Epithelial cell of esophagus (primary cell): ENCODE measurements around the gene UROC1.

Source experiments
- DNase-seq: peaks from one replicate; pipeline ENCODE4 v3.0.0; 2010; ENCODE audit warnings: low read depth
- H3K4me3 ChIP-seq: 2 replicates; pipeline ENCODE4 v1.5.1; 2011; ENCODE audit warnings: mild to moderate bottlenecking, low read length, control low read depth
- TF ChIP-seq, protein P1 (sequence below): IDR thresholded peaks from 2 replicates; pipeline ENCODE4 v1.5.1; 2011; ENCODE audit warnings: low read depth, mild to moderate bottlenecking, low read length, control low read depth, inconsistent platforms; ENCODE audit not compliant: insufficient read depth; ENCODE audit errors: missing control alignments

The UROC1 gene

DNA sequence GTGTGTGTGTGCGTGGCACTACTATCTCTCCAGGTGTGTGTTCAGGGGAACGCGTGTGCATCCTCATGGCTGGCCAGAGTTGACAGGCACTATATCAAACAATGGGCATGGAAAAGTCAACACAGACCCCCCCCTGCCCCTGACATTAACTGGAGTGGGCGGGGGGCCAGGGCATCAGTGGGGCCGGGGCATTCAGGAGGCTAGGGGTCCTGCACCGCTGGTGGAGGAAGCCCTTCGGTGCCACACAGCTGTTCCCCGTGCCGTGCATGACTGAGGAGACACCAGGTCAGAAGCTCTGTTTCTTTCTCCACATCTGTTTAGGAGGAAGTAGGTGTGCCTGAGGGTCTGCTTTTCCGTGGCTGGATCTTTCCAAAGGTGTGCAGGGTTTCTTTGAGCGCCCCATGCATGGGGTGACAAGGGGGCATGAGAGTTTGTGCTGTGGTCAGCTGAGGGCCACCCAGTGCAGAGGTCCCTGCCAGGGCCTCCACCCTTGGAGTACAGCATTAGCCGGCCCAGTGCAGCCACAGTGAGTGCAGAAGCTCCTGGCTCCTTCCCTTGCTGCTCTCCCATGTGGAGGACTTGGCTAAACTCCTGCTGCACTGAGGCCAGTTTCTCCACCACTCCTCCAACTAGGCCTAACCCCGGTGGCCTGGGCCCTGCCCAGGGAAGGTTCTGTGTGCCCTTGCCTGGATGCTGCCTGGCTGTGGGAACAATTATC is 33.7 kb upstream of the UROC1 start:
- TF ChIP-seq, protein P1, sequence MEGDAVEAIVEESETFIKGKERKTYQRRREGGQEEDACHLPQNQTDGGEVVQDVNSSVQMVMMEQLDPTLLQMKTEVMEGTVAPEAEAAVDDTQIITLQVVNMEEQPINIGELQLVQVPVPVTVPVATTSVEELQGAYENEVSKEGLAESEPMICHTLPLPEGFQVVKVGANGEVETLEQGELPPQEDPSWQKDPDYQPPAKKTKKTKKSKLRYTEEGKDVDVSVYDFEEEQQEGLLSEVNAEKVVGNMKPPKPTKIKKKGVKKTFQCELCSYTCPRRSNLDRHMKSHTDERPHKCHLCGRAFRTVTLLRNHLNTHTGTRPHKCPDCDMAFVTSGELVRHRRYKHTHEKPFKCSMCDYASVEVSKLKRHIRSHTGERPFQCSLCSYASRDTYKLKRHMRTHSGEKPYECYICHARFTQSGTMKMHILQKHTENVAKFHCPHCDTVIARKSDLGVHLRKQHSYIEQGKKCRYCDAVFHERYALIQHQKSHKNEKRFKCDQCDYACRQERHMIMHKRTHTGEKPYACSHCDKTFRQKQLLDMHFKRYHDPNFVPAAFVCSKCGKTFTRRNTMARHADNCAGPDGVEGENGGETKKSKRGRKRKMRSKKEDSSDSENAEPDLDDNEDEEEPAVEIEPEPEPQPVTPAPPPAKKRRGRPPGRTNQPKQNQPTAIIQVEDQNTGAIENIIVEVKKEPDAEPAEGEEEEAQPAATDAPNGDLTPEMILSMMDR: no peak
- no peak overlapping the region for H3K4me3 ChIP-seq
- no peak for DNase-seq

DNA sequence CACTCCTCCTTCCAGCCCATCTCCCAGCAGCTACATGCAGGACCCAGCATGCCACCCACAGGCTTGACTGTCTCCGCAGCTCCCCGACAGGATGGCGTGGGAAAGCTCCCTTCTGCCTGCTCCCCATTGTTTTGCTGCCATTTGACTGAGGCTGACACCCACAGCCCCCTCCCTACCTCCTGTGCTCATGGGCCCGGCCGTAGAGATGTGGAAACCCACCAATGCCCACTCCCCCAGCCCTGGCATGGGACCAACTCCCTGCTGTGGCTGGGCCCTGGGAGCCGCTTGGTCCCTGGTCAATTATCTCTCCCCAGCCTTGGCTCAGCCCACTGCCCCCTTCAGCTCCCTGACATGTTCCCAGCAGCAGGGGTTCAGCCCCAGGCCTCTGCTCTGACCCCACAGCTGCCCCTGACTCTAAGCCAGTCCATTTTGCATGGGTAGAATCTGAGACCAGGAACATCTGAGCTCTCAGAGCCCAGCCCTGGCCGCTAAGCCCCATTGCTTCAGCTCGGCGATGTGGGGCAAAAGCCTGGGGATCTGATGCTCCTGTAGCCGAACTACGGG is 33.0 kb upstream of the UROC1 start:
- TF ChIP-seq, protein P1: no peak
- no peak overlapping the region for H3K4me3 ChIP-seq
- DNase-seq: no peak

DNA sequence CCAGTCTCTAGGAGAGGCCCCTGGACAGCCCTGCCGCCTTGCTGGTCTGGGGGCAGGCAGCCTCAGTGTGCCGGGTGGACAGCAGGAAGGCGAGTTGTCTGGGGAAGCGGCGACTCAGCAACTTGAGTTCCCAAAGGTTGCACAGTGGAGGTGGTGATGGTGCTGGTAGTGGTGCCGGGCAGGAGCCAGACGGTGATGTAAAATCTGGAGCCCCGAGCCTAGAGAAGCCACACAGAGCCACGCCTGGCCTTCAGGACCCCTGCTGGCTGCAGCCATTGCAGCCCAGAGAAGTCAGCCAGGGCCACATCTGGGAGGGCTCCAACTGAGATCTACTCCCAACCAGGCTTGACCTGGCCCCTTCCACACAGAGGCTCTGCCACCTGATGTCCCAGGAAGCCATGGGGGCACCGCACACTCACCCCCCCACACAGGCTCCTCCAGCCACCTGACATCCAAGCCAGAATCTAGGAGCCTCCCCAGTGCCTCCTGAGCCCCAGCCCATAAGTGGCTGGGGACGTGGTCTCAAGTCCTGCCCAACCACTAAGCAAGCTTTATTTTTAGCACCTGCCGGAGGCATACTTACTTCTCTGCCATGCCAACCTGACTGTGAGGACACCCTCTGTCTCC is 32.4 kb upstream of the UROC1 start:
- DNase-seq: no peak
- TF ChIP-seq, protein P1: no peak
- no peak overlapping the region for H3K4me3 ChIP-seq

DNA sequence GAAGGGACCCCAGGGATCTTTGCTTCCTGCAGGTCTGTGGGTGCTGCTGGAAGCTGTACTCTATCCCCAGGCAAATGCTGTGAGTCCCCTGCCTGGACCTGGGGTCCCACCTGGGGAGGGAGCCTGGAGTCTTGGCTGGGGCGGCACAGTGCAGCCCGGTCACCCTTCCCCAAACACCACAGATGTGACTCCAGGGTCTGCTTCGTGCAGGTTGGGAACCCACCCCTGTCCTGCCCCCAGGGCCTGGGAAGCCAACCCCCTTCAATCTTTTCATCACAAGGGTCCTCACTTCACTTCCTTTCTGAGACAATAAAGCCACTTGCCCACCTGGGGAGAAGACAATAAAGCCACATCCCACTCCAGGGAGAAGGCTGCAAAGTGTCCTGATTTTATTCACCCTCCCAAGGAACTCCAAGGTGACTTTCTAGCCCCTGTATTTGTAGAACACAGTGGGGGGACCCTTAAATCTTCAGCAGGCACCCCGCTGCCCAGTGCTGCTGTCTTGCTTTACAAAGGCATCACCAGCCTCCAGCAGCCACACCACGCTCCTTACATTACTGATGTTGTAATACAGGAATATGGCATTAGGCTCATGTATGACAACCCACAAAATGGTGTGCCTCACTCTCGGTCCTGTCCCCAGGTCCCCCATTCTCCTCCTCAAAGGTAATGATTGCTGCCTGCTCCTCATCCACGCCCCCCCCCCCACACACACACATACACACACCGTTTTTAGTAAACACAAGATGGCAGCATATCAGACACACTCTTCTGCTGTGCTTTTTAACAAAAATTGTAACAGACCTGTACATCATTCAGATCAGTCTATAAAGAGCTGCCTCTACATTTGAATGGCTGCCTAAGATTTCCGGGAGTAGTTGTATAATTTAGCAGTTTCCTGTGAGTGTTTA is 31.2 kb upstream of the UROC1 start:
- no peak for DNase-seq
- TF ChIP-seq, protein P1: no peak
- no peak overlapping the region for H3K4me3 ChIP-seq

DNA sequence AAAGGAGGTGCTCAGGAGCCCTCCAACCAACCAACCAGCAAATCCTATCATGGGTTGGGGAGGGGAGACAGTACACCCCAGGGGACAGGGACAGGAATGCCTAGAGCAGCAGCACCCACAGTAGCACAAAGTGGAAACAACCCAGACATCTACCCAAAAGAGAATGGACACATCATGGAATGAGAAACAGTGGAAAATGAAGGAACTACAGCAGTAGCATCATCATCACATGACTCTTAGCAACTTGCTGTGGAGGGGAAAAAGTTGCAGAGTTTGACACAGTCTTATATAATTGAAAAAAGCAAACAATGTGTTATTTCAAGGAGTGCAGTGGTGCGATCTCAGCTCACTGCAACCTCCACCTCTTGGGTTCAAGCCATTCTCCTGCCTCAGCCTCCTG is 30.1 kb upstream of the UROC1 start:
- TF ChIP-seq, protein P1: no peak
- no peak for DNase-seq
- no peak overlapping the region for H3K4me3 ChIP-seq

DNA sequence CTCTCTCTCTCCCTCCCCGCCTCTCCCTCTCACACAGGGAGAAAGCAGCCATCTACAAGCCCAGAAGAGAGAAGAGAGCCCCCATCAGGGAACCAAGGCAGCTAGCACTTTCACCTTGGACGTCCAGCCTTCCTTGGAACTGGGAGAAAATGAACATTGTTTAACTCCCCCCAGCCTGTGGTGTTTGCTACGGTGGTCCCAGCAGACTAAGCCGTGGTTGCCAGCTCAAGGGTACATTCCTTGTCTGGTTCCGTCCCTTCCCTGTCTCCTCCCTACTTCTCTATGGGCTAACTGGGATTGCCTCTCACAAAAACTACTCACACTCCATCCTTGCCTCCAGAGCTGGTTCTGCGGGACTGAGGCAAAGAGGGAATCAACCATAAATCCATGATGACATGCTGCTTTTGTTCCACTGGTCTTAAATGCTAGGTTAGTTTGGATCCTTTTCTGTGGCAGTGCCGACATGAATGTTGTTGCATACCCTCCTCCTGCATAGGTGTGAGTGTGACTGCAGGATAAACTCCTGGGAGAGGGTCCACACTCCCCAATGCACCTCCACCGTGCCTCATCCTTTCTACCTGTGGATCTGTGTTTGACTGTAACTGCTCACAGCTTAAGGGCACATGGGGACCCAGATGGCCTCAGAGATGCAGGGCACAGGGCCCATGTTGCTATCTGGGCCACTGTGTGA is 29.1 kb upstream of the UROC1 start:
- no peak for DNase-seq
- no peak overlapping the region for H3K4me3 ChIP-seq
- TF ChIP-seq, protein P1: no peak
